ENCODE results near the gene FAM163B. TPM values are rescaled to one million over a fixed set of nuclear protein-coding genes. Genes with fewer than 3 reads are reported as not detected.

FAM163B gene
- total RNA-seq, 2 donors from 2014 or later: not detected

DNA sequence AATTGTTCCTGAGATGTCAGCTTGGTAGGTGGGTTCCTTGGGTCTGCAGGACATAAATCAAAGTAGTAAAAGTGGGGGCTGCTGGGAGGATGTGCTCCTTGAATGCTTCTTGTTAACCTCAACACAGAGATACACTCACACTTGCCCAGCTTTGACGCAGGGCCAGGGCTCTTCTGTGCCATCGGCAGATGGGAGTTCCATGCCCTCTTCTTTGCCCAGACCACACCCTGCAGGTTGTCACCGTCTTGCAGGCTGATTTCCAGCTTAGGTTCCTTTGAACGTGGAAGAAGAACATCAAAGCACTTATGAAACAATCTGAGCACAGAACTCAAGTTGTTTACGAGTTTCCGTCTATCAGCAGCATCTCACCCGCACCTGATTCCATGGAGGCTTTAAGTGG is 38.0 kb upstream of the FAM163B start:
- TF ChIP-seq CTCF (IDR thresholded peaks at IDR 0.05): no peak
- Histone ChIP-seq H3K9me3 (no peaks in the 10 kb centered on the region), H3K27me3 (replicated peaks; ENCODE audit: insufficient read depth) (no peaks in the 10 kb centered on the region), H3K36me3 (no peaks in the 10 kb centered on the region), H3K4me3 (no peak overlapping the region), H3K27ac (no peak overlapping the region), H3K4me1 (ENCODE audit: control insufficient read depth in 1 of 2, low read depth in 2 of 2) (no peaks in the 10 kb centered on the region)
- no peak for ATAC-seq (ENCODE audit: insufficient number of reproducible peaks, low FRiP score, low read depth)
- no peak for DNase-seq (ENCODE audit: low spot score)

DNA sequence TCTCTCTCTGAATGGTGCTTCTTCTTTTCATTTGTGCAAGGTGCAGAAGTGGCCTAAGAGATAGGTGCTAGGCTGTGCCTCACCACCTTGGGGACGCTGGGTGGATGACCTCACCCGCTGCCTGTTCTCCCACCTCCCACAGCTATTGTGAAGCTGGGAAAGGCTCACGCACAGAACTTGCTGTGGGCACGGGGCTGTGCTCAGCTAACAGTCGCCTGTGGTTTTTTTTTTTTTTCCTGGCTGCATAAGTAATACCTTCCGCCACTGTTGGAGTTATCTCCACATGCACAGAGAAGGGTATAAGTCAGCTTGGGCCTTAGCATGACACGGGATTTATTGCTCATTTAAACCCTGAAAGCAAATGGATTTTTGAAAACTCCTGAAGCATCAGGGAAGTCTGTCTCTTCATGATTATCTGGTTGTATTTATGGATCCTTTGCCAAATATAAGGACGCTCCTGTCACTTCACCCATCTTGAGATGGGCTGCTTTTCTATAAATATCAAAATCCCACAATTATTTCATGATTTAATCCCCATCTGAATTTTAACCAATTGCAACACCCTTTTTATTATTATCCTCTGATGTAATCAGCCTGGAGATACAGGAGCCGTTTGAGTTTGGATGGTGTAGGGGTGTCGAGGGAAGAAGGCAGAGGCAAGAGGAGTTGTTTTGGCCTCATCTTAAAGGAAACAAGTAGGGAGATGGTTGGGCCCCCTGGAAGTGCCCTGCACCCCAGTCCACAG is 36.0 kb upstream of the FAM163B start:
- H3K27ac ChIP-seq: no peak overlapping the region
- DNase-seq (ENCODE audit: low spot score): no peak
- no peaks in the 10 kb centered on the region for H3K36me3 ChIP-seq
- no peaks in the 10 kb centered on the region for H3K4me1 ChIP-seq (ENCODE audit: control insufficient read depth in 1 of 2, low read depth in 2 of 2)
- ATAC-seq (ENCODE audit: insufficient number of reproducible peaks, low FRiP score, low read depth): no peak
- H3K27me3 ChIP-seq (replicated peaks; ENCODE audit: insufficient read depth): no peaks in the 10 kb centered on the region
- no peak for TF ChIP-seq CTCF (IDR thresholded peaks at IDR 0.05)
- H3K4me3 ChIP-seq: no peak overlapping the region
- no peaks in the 10 kb centered on the region for H3K9me3 ChIP-seq

DNA sequence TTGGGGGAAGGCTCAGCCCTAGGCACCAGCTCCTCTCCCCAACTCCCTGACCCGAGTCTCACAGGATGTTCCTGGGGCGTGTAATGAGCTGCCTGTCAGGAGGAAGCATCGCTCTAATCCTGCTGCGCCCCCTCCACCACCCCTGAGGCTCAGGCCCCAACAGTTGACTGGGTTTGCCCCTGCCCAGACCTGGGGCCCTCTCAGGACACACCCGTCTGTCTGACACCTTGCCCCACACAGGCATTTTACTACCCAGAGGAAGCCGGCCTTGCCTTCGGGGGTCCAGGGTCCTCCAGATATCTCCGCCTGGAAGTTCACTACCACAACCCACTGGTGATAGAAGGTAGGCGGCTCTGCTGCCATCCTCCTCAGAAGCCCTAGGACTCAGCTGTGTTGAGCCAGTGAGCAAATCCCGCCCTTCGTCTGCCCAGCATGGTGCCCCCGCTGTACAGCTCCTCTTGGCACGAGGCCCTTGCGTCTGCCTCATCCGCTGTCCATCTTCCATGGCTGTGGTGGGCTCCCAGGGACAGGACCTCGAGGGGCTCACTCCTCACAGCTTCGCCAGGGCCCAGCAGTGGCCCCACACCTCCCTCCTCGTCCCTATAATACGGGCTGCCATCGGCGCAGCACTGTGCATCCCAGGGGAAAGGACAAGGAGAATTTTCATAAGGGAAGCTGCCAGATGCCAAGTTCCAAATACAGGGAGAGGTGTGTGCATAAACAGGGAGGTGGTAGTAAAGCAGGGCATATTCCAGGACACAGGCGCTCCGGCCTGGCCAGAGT is 35.0 kb upstream of the FAM163B start:
- DNase-seq (ENCODE audit: low spot score) (no peak), ATAC-seq (ENCODE audit: insufficient number of reproducible peaks, low FRiP score, low read depth) (no peak)
- H3K27ac ChIP-seq: no peak overlapping the region
- TF ChIP-seq CTCF (IDR thresholded peaks at IDR 0.05): no peak
- H3K36me3 ChIP-seq: no peaks in the 10 kb centered on the region
- H3K4me1 ChIP-seq (ENCODE audit: control insufficient read depth in 1 of 2, low read depth in 2 of 2): no peaks in the 10 kb centered on the region
- no peaks in the 10 kb centered on the region for H3K27me3 ChIP-seq (replicated peaks; ENCODE audit: insufficient read depth)
- H3K9me3 ChIP-seq: no peaks in the 10 kb centered on the region
- H3K4me3 ChIP-seq: no peak overlapping the region

GRCh38 chr9:133643362-133643755 is 34.2 kb upstream of the FAM163B start:
- Histone ChIP-seq H3K4me3 (no peak overlapping the region), H3K36me3 (no peaks in the 10 kb centered on the region), H3K9me3 (no peaks in the 10 kb centered on the region), H3K27me3 (replicated peaks; ENCODE audit: insufficient read depth) (no peaks in the 10 kb centered on the region), H3K4me1 (ENCODE audit: control insufficient read depth in 1 of 2, low read depth in 2 of 2) (no peaks in the 10 kb centered on the region), H3K27ac (no peak overlapping the region)
- no peak for TF ChIP-seq CTCF (IDR thresholded peaks at IDR 0.05)
- no peak for ATAC-seq (ENCODE audit: insufficient number of reproducible peaks, low FRiP score, low read depth)
- DNase-seq (ENCODE audit: low spot score): no peak

GRCh38 chr9:133642708-133643361 is 33.6 kb upstream of the FAM163B start:
- no peak for TF ChIP-seq CTCF (IDR thresholded peaks at IDR 0.05)
- ATAC-seq (ENCODE audit: insufficient number of reproducible peaks, low FRiP score, low read depth) (no peak), DNase-seq (ENCODE audit: low spot score) (no peak)
- Histone ChIP-seq H3K4me1 (ENCODE audit: control insufficient read depth in 1 of 2, low read depth in 2 of 2) (no peaks in the 10 kb centered on the region), H3K36me3 (no peaks in the 10 kb centered on the region), H3K4me3 (no peak overlapping the region), H3K27ac (no peak overlapping the region), H3K27me3 (replicated peaks; ENCODE audit: insufficient read depth) (no peaks in the 10 kb centered on the region), H3K9me3 (no peaks in the 10 kb centered on the region)
